Immature natural killer cell (primary cell): ENCODE data around the gene MICAL2. TPM values are rescaled to one million over a fixed set of nuclear protein-coding genes. Genes with fewer than 3 reads are reported as not detected.

Experiments used
- DNase-seq, 3 donors: peaks; one replicate each; pipeline ENCODE4 v3.0.0; 2022; ENCODE audit warnings: mixed read lengths in 1 of 3
- H3K27ac Mint-ChIP-seq, 6 donors: one replicate each; pipeline ENCODE4 v1.8.0; 2020; ENCODE audit warnings: mixed read lengths in 6 of 6, mild to moderate bottlenecking in 5 of 6, inconsistent platforms in 4 of 6, moderate library complexity in 3 of 6
- H3K27me3 Mint-ChIP-seq, 3 donors: one replicate each; pipeline ENCODE4 v1.8.0; 2020 to 2021; ENCODE audit warnings: low read depth in 3 of 3, mild to moderate bottlenecking in 3 of 3, mixed read lengths in 3 of 3, moderate library complexity in 3 of 3, inconsistent platforms in 1 of 3
- H3K36me3 Mint-ChIP-seq, 3 donors: one replicate each; pipeline ENCODE4 v1.8.0; 2020; ENCODE audit warnings: mixed read lengths in 3 of 3, inconsistent platforms in 2 of 3, mild to moderate bottlenecking in 2 of 3
- H3K4me1 Mint-ChIP-seq, 2 donors: one replicate each; pipeline ENCODE4 v1.8.0; 2020; ENCODE audit warnings: inconsistent platforms in 2 of 2, mild to moderate bottlenecking in 2 of 2, mixed read lengths in 2 of 2, moderate library complexity in 1 of 2
- H3K4me3 Mint-ChIP-seq, 5 donors: one replicate each; pipeline ENCODE4 v1.8.0; 2020; ENCODE audit warnings: mild to moderate bottlenecking in 5 of 5, mixed read lengths in 5 of 5, inconsistent platforms in 3 of 5, moderate library complexity in 3 of 5
- H3K9me3 Mint-ChIP-seq, 6 donors: one replicate each; pipeline ENCODE4 v1.8.0; 2020; ENCODE audit warnings: mild to moderate bottlenecking in 6 of 6, mixed read lengths in 6 of 6, inconsistent platforms in 4 of 6, moderate library complexity in 3 of 6
- polyA plus RNA-seq, 3 donors: library from polyadenylated mRNA; unstranded; fragments of 300-500 nt; fragmentation: Illumina TruSeq; gene quantifications; one replicate each; pipeline ENCODE4 v1.2.3, GENCODE V29; 2021

Gene MICAL2
- polyA plus RNA-seq, 3 donors from 2014 or later = 7.0 to 35.0 (median 10.1) TPM

DNA sequence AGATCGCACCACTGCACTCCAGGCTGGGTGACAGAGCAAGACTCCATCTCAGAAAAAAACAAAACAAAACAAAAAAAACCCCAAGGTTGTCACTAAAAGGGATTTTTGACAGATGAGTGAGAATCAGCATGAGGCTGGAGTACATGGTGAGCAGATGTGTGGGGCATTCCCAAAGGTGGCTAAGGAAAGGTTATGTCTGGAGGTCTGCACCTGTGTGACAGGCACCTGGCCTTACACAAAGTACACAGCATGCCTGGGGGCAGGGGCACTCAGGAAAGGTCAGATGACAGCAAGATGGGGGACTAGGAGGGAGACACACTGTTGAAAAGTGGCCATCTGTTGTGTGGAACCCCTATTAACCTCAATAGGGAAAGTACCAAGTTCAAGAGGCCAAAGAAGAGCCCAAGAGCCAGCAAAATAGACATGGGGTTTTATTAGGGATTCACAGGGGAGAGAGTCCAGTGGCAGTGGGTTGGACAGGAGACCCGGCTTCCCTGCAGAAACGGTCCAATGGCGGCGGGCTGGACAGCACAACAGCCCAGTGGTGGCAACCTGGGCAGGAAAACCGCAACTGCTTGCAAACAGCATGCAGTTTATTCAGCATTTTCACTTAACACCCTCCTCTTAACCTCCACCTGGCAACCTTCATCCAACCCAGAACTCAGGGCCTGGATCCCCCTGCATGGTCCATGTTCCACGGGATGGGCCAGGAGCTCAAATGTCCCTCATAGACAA is 101.1 kb downstream of the MICAL2 start:
- Mint-ChIP-seq H3K27me3 (peaks cover 7 to 10% (median 9%) of the 10 kb centered on the region in 3 donors), H3K9me3 (peaks cover 0 to 3% (median 0%) of the 10 kb centered on the region in 6 donors), H3K4me3 (no peak overlapping the region), H3K36me3 (peaks cover 33 to 58% (median 43%) of the 10 kb centered on the region in 3 donors), H3K27ac (peak overlapping the region in 4 of 6 donors; percentile 9 to 84 (median 70)), H3K4me1 (peaks cover 26 to 29% of the 10 kb centered on the region in 2 donors)
- DNase-seq = no peak

DNA sequence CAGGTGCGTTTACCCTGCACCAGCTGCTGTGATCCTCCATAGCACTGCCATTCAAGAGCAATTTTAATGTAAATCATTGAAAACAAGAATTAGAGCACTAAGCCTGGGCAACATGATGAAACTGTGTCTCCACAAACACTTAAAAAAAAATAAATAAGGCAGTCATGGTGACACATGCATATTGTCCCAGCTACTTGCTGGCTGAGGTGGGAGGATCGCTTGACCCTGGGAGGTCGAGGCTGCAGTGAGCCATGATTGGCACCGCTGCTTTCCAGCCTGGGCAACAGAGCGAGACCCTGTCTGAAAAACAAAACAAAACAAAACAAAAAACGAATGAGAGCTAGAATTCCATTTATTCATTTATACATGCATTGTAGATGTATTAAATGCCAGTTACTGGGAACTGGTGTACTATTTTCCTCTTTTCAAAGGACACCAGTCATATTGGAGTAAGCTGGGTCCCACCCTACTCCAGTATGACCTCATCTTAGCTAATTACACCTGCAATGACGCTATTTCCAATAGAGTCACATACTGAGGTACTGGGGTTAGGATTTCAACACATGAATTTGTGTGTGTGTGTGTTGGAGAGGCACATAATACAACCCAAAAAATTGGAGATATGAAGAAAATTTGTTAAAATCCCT is 101.9 kb downstream of the MICAL2 start:
- Mint-ChIP-seq H3K27ac (peak overlapping the region in 4 of 6 donors; percentile 21 to 55 (median 41)), H3K4me1 (peaks cover 34 to 37% of the 10 kb centered on the region in 2 donors), H3K4me3 (no peak overlapping the region), H3K36me3 (peaks cover 28 to 55% (median 36%) of the 10 kb centered on the region in 3 donors), H3K9me3 (peaks cover 0 to 3% (median 0%) of the 10 kb centered on the region in 6 donors), H3K27me3 (peaks cover 10 to 11% (median 11%) of the 10 kb centered on the region in 3 donors)
- DNase-seq = no peak

DNA sequence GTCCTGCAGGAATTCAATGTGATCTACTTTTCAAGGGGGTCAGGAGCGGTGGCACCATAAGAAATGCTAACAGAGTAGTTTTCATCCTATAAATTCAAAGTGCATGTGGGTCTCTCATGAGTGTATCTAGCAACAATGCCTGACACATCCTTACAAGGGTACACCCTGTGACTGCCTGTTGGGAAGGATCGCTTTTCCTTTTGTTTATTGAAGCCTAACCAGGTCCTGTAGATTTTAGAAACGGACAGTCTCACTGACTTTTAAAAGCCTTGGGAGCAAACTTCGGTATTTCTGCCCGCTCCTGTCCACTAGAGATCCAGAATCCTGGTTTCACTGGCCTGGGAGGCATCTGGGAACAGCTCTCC is 102.4 kb downstream of the MICAL2 start:
- Mint-ChIP-seq H3K27ac (peak overlapping the region in 4 of 6 donors; percentile 4 to 50 (median 26)), H3K36me3 (peaks cover 27 to 53% (median 37%) of the 10 kb centered on the region in 3 donors), H3K9me3 (peaks cover 0 to 3% (median 0%) of the 10 kb centered on the region in 6 donors), H3K27me3 (peaks cover 10 to 12% (median 12%) of the 10 kb centered on the region in 3 donors), H3K4me1 (peaks cover 39 to 40% of the 10 kb centered on the region in 2 donors), H3K4me3 (no peak overlapping the region)
- no peak for DNase-seq

DNA sequence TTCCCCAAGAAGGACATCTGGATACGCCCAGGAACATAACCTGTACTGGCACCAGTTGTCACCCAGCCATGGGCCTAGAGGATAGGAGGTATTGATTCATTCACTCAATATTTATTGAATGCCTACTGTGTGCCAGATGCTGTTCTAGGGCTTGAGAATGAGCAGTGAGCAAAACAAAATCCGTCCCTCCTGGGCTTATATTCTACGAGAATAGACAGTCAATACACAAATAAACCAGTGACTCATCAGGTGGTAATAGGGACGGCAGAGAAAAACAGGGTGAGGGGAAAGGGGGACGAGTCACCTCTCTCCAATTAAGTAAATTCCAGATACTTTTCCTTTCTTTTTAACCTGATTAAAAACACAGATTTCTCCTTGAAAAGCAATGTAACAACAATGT is 103.5 kb downstream of the MICAL2 start:
- Mint-ChIP-seq H3K27ac (peak overlapping the region in 4 of 6 donors; percentile 49 to 99 (median 87)), H3K4me3 (peak overlapping the region in 1 of 5 donors; percentile 9), H3K4me1 (peaks cover 45 to 50% of the 10 kb centered on the region in 2 donors), H3K9me3 (peaks cover 0 to 3% (median 0%) of the 10 kb centered on the region in 6 donors), H3K27me3 (peaks cover 10 to 15% (median 12%) of the 10 kb centered on the region in 3 donors), H3K36me3 (peaks cover 28 to 52% (median 45%) of the 10 kb centered on the region in 3 donors)
- DNase-seq = no peak

DNA sequence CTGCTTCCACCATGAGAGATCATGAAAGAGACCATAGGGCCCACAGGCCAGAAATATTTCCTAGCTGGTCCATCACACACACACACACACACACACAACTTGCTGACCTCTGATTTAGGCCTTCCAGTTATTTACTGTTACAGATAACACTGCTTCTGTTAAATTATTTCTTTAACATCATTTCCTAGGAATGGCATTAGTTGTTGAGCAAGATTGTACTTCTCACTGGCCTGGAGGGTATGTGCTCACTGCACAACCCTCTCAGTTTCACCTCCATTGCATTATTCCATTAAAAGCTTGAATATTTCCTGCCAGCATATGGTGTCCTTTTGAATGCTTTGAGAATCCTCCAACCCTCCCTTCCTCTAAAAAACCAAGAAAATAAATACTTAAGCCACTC is 104.4 kb downstream of the MICAL2 start:
- Mint-ChIP-seq H3K36me3 (peaks cover 24 to 52% (median 43%) of the 10 kb centered on the region in 3 donors), H3K4me1 (peaks cover 45 to 51% of the 10 kb centered on the region in 2 donors), H3K27me3 (peaks cover 10 to 15% (median 12%) of the 10 kb centered on the region in 3 donors), H3K27ac (peak overlapping the region; percentile 87 to 99 (median 94)), H3K4me3 (peak overlapping the region; percentile 33 to 67 (median 66)), H3K9me3 (peaks cover 0 to 3% (median 0%) of the 10 kb centered on the region in 6 donors)
- no peak for DNase-seq

DNA sequence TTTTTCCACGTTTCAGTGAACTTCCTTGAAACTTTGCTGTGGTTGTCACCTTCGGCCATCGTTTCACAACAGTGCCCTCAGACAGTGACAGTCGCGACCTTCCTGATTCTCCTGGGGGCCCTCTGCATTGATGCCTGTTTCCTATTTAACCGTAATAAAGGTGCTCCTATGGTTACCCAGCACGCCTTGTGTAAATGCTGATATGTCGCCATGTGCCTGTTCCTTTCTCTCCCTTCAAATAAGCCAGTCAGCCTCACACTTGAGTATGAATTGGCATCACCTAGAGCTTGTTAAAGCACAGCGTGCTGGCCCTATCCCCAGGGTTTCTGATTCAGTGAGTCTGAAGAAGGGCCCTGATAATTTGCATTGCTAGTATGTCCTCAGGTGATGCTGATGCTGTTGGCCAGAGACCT is 104.8 kb downstream of the MICAL2 start:
- peaks cover 0 to 3% (median 0%) of the 10 kb centered on the region in 6 donors for H3K9me3 Mint-ChIP-seq
- H3K27me3 Mint-ChIP-seq = peaks cover 12 to 18% (median 13%) of the 10 kb centered on the region in 3 donors
- H3K4me3 Mint-ChIP-seq = peak overlapping the region; percentile 33 to 67 (median 66)
- DNase-seq = peak; percentile 69 to 78 (median 76)
- peaks cover 45 to 51% of the 10 kb centered on the region in 2 donors for H3K4me1 Mint-ChIP-seq
- peak overlapping the region; percentile 87 to 99 (median 94) for H3K27ac Mint-ChIP-seq
- peaks cover 28 to 53% (median 44%) of the 10 kb centered on the region in 3 donors for H3K36me3 Mint-ChIP-seq

DNA sequence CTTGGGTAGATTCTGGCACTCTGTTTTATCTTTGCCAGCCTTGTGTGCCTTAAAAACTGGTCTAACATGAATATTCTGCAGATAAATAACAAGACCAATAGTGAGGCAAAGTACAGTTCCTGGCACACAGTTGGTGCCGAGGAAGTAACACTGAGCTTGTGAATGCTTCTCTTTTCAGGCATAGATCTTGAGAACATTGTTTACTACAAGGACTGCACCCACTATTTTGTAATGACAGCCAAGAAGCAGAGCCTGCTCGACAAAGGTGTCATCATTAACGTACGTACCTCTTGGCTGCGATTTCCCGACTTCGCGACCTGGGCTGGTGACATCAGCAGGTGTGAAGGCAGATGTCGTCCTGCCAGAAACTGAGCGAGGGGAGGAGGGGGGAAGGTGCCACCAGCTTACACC is 105.7 kb downstream of the MICAL2 start:
- peaks cover 0 to 3% (median 0%) of the 10 kb centered on the region in 6 donors for H3K9me3 Mint-ChIP-seq
- peak overlapping the region; percentile 47 to 67 (median 57) for H3K4me3 Mint-ChIP-seq
- H3K27me3 Mint-ChIP-seq = peaks cover 13 to 21% (median 13%) of the 10 kb centered on the region in 3 donors
- peak; percentile 82 to 87 (median 83) for DNase-seq
- peaks cover 48 to 54% of the 10 kb centered on the region in 2 donors for H3K4me1 Mint-ChIP-seq
- H3K36me3 Mint-ChIP-seq = peaks cover 24 to 56% (median 45%) of the 10 kb centered on the region in 3 donors
- peak overlapping the region; percentile 87 to 99 (median 94) for H3K27ac Mint-ChIP-seq

DNA sequence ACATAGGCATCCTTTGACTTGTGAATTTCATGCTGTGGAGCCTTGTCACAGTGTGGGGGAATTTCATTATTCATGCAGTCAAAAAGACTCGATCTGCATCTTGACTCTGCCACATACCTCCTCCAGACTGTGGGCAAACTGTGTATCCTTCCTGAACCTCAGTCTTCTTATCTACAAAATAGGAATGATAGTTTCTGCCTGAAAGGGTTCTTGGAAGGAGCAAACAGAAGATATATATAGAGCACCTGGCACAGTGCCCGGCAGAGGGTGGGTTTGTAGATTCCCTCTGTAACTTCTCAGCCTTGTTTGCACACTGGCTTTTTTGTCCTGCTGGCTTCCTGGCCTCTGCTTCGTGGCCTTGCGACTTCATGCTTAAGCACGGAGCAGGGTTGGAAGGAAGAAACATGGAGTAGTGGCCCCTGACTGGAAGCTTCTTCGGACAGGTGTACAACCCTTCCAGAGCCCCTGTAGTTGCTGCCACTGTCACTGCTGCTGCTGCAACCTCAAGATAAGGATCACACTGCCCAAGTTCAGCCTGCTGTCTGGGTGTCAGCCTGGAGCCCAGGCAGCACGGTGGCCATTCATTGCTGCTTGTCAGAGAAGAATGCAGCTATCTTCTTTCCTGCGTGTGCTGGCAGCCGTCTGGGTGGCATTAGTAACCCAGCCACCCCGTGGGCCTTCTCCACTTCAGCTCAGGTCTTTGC is 106.4 kb downstream of the MICAL2 start:
- DNase-seq = peak in 1 of 3 donors; percentile 25
- H3K36me3 Mint-ChIP-seq = peaks cover 24 to 57% (median 49%) of the 10 kb centered on the region in 3 donors
- peak overlapping the region; percentile 87 to 99 (median 94) for H3K27ac Mint-ChIP-seq
- H3K4me1 Mint-ChIP-seq = peaks cover 55 to 62% of the 10 kb centered on the region in 2 donors
- H3K9me3 Mint-ChIP-seq = peaks cover 0 to 3% (median 0%) of the 10 kb centered on the region in 6 donors
- H3K4me3 Mint-ChIP-seq = peak overlapping the region; percentile 47 to 67 (median 57)
- peaks cover 15 to 25% (median 18%) of the 10 kb centered on the region in 3 donors for H3K27me3 Mint-ChIP-seq

DNA sequence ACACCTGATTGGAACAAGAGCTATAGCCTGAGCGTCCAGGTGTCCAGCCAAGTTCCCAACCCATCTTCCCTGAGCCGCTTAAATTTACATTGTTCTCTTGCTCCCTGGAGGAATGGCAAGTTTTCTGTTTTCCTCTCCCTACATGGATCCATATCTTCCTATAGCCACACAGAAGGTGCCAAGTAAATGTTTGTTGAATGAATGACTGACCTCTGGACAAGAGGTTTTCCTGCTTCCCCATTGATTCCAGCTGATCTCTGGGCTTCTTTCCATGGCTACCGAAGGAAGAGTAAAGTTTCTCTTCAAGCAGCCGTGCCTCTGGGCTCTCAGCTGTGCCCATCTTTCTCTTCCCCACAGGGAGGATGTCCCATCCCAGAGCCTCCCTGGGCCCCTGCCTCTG is 107.5 kb downstream of the MICAL2 start:
- peaks cover 0 to 3% (median 0%) of the 10 kb centered on the region in 6 donors for H3K9me3 Mint-ChIP-seq
- H3K36me3 Mint-ChIP-seq = peaks cover 24 to 53% (median 41%) of the 10 kb centered on the region in 3 donors
- peaks cover 23 to 33% (median 25%) of the 10 kb centered on the region in 3 donors for H3K27me3 Mint-ChIP-seq
- no peak for DNase-seq
- peaks cover 66 to 73% of the 10 kb centered on the region in 2 donors for H3K4me1 Mint-ChIP-seq
- peak overlapping the region; percentile 55 to 99 (median 93) for H3K27ac Mint-ChIP-seq
- H3K4me3 Mint-ChIP-seq = peak overlapping the region in 3 of 5 donors; percentile 2 to 68 (median 23)

DNA sequence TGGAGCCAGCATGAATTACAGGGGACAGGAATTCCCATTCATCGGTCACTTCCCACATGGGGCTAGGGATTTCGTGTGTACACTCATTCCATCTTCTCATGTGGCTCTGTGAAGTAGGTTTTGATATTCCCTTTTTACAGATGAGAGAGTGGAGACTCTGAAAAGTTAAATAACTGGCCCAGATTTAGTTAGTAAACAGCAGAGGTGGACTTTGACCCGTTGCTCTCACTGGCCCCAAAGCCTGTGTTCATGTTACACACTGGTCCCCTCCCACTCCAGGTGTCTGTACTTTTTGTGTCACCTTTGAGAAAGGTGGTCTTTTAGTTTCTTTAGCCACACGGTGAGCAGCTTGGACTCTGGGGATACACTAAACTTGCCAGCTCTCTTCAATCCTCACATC is 108.5 kb downstream of the MICAL2 start:
- H3K4me3 Mint-ChIP-seq = no peak overlapping the region
- H3K27me3 Mint-ChIP-seq = peaks cover 26 to 38% (median 27%) of the 10 kb centered on the region in 3 donors
- peaks cover 71 to 83% of the 10 kb centered on the region in 2 donors for H3K4me1 Mint-ChIP-seq
- DNase-seq = no peak
- H3K36me3 Mint-ChIP-seq = peaks cover 24 to 48% (median 37%) of the 10 kb centered on the region in 3 donors
- H3K9me3 Mint-ChIP-seq = peaks cover 0 to 3% (median 0%) of the 10 kb centered on the region in 6 donors
- peak overlapping the region in 5 of 6 donors; percentile 72 to 99 (median 91) for H3K27ac Mint-ChIP-seq

DNA sequence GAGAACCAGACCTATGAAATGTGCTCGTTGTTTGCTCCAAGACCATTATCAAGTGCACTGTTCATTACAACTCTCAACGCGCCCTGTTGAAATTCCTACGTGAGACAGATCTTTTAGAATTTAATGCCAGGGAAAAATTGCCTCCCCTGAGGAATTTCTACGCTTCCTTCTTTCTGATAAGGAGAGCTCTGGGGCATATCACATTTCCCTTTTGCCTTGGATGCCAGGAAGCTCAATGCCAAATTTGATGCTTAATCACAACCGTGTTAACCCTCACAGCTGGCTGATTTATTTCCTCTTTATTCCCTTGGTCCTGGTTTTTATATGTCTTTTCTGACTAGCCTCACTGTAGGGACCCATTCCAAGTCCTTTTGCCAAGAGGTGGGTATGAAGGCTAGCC is 109.4 kb downstream of the MICAL2 start:
- H3K9me3 Mint-ChIP-seq = peaks cover 0 to 3% (median 0%) of the 10 kb centered on the region in 6 donors
- H3K27ac Mint-ChIP-seq = peak overlapping the region in 4 of 6 donors; percentile 32 to 99 (median 76)
- peaks cover 76 to 83% of the 10 kb centered on the region in 2 donors for H3K4me1 Mint-ChIP-seq
- no peak overlapping the region for H3K4me3 Mint-ChIP-seq
- peaks cover 34 to 47% (median 35%) of the 10 kb centered on the region in 3 donors for H3K27me3 Mint-ChIP-seq
- DNase-seq = no peak
- H3K36me3 Mint-ChIP-seq = peaks cover 23 to 42% (median 36%) of the 10 kb centered on the region in 3 donors

DNA sequence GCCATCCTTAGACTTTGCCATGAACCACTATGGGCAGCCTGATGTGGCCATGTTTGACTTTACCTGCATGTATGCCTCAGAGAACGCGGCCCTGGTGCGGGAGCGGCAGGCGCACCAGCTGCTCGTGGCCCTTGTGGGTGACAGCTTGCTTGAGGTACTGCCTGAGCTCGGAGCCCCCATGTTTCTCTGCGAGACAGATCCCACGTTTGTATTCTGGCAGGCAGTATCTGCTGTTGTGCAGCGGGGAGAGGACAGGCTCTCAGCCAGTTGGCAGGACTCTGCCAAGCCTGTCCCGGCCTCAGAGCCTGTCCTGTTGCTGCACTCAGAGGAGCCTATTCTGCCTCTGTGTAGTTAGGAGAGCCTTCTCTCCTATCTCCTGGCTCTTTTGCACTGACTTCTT is 109.9 kb downstream of the MICAL2 start:
- Mint-ChIP-seq H3K4me3 (no peak overlapping the region), H3K27me3 (peaks cover 31 to 46% (median 35%) of the 10 kb centered on the region in 3 donors), H3K27ac (peak overlapping the region in 4 of 6 donors; percentile 98 to 99 (median 99)), H3K4me1 (peaks cover 76 to 83% of the 10 kb centered on the region in 2 donors), H3K9me3 (no peaks in the 10 kb centered on the region), H3K36me3 (peaks cover 18 to 37% (median 32%) of the 10 kb centered on the region in 3 donors)
- DNase-seq = no peak
